SU-DHL-6 (cell line): Measurements from ENCODE around the gene POLR1D.

ENCODE experiments used
- CTCF ChIP-seq: fragments of 200-600 bp; sonication (generic); IDR thresholded peaks from one replicate; pipeline ENCODE4 v1.5.1; 2017; ENCODE audit warnings: antibody characterized with exemption, mild to moderate bottlenecking, low read length, moderate library complexity; ENCODE audit not compliant: insufficient read depth, poor library complexity, severe bottlenecking
- EZH2phosphoT487 ChIP-seq: fragments of 200-600 bp; sonication (generic), shearing (Covaris generic); conservative IDR thresholded peaks from 2 replicates; pipeline ENCODE4 v1.6.1; 2018; ENCODE audit warnings: mild to moderate bottlenecking, antibody characterized with exemption, low read length, moderate library complexity, mixed read lengths

- no peak for TF ChIP-seq CTCF
- no peak for TF ChIP-seq EZH2phosphoT487
Measured at GRCh38 chr13:27667946-27668345, 46.3 kb downstream of the POLR1D start.
